Measurements from ENCODE around the gene FGFRL1.
A peak's percentile ranks its signal among the peaks of the same experiment; 100 is the strongest.

Gene FGFRL1

GRCh38 chr4:1036976-1037810, 25.8 kb downstream of the FGFRL1 start:
- Histone ChIP-seq H3K4me3 (ENCODE audit: low read depth, low read length) (no peak overlapping the region), H3K27me3 (ENCODE audit: insufficient read depth, low read depth, severe bottlenecking) (no peaks in the 10 kb centered on the region), H3K9me3 (ENCODE audit: severe bottlenecking) (no peaks in the 10 kb centered on the region), H3K27ac (peak overlapping the region; percentile 43; the same call in 1 of the 2 replicates), H3K36me3 (no peaks in the 10 kb centered on the region)
- no peak for DNase-seq
- TF ChIP-seq, protein P1, sequence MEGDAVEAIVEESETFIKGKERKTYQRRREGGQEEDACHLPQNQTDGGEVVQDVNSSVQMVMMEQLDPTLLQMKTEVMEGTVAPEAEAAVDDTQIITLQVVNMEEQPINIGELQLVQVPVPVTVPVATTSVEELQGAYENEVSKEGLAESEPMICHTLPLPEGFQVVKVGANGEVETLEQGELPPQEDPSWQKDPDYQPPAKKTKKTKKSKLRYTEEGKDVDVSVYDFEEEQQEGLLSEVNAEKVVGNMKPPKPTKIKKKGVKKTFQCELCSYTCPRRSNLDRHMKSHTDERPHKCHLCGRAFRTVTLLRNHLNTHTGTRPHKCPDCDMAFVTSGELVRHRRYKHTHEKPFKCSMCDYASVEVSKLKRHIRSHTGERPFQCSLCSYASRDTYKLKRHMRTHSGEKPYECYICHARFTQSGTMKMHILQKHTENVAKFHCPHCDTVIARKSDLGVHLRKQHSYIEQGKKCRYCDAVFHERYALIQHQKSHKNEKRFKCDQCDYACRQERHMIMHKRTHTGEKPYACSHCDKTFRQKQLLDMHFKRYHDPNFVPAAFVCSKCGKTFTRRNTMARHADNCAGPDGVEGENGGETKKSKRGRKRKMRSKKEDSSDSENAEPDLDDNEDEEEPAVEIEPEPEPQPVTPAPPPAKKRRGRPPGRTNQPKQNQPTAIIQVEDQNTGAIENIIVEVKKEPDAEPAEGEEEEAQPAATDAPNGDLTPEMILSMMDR (IDR thresholded peaks at IDR 0.05; ENCODE audit: low read depth, low read length), result no peak

- H3K9me3 ChIP-seq (ENCODE audit: severe bottlenecking), result no peaks in the 10 kb centered on the region
- peak overlapping the region; percentile 20; the same call in 1 of the 2 replicates for H3K27ac ChIP-seq
These were observed 27.6 kb downstream of the FGFRL1 start for GRCh38 chr4:1038948-1039492.

DNA sequence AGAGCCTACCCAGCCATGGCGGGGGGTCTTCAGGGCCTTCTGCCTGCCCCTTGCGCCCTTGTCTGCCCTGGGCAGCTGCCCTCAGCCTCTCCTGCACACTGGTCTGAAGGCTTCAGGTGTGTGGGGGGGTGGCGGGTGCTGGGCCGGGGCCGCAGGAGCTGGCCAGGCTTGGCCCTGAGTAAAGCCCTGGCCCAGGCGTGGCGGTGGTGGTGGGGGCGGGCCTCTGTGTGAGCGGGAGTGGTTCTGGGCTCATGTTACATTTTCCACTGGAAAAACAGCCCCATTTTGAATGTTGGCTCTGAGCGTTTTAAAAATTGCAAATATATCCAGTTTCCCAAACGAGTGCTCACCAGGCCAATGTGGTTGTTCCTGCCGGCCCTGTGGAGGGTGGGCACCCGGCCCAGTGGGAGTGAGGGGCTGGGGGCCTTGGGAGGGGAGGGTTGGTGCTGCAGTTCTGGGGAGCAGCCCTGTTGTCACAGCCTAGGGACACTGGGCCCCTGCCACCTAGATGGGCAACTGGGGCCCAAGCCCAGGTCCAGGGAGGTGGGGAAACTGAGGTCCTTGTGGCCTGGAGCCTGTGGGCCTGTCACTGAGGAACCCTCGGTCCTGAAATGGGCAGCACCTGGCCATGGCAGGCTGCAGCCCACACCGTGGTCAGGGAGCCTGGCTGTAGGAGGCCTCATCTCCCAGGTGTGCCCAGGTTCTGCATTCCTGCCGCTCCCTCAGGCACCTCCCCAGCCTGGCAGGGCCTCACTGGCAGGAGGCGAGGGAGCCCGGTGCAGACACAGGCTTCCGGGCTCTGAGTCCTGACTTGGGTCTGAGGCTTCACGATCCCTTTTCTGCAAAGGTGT, 28.3 kb downstream of the FGFRL1 start:
- no peaks in the 10 kb centered on the region for H3K27me3 ChIP-seq (ENCODE audit: insufficient read depth, low read depth, severe bottlenecking)
- peak overlapping the region; percentile 20; the same call in 1 of the 2 replicates for H3K27ac ChIP-seq
- no peaks in the 10 kb centered on the region for H3K36me3 ChIP-seq
- no peaks in the 10 kb centered on the region for H3K9me3 ChIP-seq (ENCODE audit: severe bottlenecking)
- DNase-seq, result no peak
- H3K4me3 ChIP-seq (ENCODE audit: low read depth, low read length), result no peak overlapping the region
- TF ChIP-seq, protein P1 (IDR thresholded peaks at IDR 0.05; ENCODE audit: low read depth, low read length), result no peak

More at GRCh38 chr4:1038948-1039492, 27.6 kb downstream of the FGFRL1 start:
- Histone ChIP-seq H3K36me3 (no peaks in the 10 kb centered on the region), H3K27me3 (ENCODE audit: insufficient read depth, low read depth, severe bottlenecking) (no peaks in the 10 kb centered on the region), H3K4me3 (ENCODE audit: low read depth, low read length) (no peak overlapping the region)
- TF ChIP-seq, protein P1 (IDR thresholded peaks at IDR 0.05; ENCODE audit: low read depth, low read length), result no peak
- DNase-seq, result no peak

DNA sequence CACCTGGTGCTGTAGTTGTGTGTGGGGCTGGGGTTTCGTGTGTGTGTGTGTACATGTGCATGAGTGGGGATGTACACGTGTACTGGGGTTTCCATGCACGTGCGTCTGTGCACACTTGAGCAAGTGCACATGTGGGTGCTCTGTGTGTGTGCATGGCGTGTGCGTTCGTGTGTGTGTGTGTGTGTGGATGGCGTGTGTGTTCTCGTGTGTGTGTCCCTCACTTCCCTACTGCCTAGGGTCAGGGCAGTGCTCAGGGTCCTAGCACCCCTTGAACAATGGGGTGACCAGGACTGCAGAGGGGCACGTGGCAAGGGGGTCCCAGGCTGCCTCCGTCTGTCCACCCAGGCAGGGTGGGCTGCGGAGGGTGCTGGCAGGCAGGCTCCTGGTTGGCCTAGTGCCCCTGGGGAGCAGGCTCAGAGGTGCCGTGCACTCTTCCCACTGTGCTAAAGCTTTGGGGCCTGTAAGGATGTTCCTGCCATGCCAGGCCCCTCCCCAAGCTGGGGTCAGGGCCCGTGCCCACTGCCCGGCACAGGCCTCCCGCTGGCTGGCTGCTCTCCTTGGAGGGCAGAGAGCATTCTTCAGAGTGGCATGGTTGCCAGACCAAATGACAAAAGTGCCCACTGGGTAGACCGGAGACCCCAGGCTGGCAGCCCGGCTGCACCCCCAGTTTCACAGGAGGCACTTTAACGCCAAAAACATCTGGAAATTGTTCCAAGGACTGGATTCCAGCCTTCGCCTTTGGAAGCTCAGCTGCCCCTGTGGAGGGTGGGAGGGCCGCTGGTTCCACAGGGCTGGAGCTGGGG, 29.1 kb downstream of the FGFRL1 start:
- H3K27ac ChIP-seq, result no peak overlapping the region
- H3K9me3 ChIP-seq (ENCODE audit: severe bottlenecking), result no peaks in the 10 kb centered on the region
- H3K4me3 ChIP-seq (ENCODE audit: low read depth, low read length), result no peak overlapping the region
- H3K27me3 ChIP-seq (ENCODE audit: insufficient read depth, low read depth, severe bottlenecking), result peaks cover 4% of the 10 kb centered on the region
- no peaks in the 10 kb centered on the region for H3K36me3 ChIP-seq
- no peak for DNase-seq
- TF ChIP-seq, protein P1 (IDR thresholded peaks at IDR 0.05; ENCODE audit: low read depth, low read length), result no peak
